Measurements from ENCODE around the gene CEP126.

The CEP126 gene

DNA sequence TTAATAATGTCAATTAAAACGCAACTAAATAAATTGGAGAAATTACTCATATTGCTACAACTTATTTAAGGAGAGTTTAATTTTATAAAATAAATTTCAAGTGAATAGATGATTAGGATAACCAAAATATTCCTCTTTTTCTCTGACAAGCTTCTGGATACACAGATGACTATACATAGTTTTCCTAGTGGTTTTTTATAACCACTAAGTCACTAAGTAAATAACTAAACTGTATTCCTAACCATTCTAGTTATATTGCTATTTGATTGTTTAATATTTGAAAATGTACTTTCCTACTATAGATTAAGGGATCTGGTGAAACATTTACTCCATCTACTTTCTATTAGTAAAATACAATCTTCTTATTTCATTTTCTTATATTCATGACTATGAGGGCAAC is 6.2 kb downstream of the CEP126 start:
- TF ChIP-seq ZNF8 (CRISPR knock-in tag; IDR thresholded peaks at IDR 0.05) (no peak), ARNTL (CRISPR knock-in tag; IDR thresholded peaks at IDR 0.05; ENCODE audit: borderline replicate concordance, low read depth) (no peak), ESRRG (CRISPR knock-in tag; IDR thresholded peaks at IDR 0.05) (no peak), TCF4 (CRISPR knock-in tag; IDR thresholded peaks at IDR 0.05; ENCODE audit: borderline replicate concordance) (no peak), RARB (CRISPR knock-in tag; IDR thresholded peaks at IDR 0.05) (no peak), OSR1 (CRISPR knock-in tag; IDR thresholded peaks at IDR 0.05) (no peak), GLIS3 (CRISPR knock-in tag; IDR thresholded peaks at IDR 0.05) (no peak), PPARA (CRISPR knock-in tag; IDR thresholded peaks at IDR 0.05; ENCODE audit: borderline replicate concordance) (no peak), BACH2 (CRISPR knock-in tag; IDR thresholded peaks at IDR 0.05; ENCODE audit: borderline replicate concordance) (no peak), CSDC2 (CRISPR knock-in tag; IDR thresholded peaks at IDR 0.05) (no peak), ZFP30 (CRISPR knock-in tag; IDR thresholded peaks at IDR 0.05) (no peak), ISL1 (CRISPR knock-in tag; IDR thresholded peaks at IDR 0.05) (no peak), ZNF565 (CRISPR knock-in tag; conservative IDR thresholded peaks at IDR 0.05; ENCODE audit: low read depth) (no peak)
- TF ChIP-seq, protein P1, sequence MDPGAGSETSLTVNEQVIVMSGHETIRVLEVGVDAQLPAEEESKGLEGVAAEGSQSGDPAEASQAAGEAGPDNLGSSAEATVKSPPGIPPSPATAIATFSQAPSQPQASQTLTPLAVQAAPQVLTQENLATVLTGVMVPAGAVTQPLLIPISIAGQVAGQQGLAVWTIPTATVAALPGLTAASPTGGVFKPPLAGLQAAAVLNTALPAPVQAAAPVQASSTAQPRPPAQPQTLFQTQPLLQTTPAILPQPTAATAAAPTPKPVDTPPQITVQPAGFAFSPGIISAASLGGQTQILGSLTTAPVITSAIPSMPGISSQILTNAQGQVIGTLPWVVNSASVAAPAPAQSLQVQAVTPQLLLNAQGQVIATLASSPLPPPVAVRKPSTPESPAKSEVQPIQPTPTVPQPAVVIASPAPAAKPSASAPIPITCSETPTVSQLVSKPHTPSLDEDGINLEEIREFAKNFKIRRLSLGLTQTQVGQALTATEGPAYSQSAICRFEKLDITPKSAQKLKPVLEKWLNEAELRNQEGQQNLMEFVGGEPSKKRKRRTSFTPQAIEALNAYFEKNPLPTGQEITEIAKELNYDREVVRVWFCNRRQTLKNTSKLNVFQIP (CRISPR knock-in tag; IDR thresholded peaks at IDR 0.05; ENCODE audit: borderline replicate concordance, low read depth) = no peak
- TF ChIP-seq, protein P2, sequence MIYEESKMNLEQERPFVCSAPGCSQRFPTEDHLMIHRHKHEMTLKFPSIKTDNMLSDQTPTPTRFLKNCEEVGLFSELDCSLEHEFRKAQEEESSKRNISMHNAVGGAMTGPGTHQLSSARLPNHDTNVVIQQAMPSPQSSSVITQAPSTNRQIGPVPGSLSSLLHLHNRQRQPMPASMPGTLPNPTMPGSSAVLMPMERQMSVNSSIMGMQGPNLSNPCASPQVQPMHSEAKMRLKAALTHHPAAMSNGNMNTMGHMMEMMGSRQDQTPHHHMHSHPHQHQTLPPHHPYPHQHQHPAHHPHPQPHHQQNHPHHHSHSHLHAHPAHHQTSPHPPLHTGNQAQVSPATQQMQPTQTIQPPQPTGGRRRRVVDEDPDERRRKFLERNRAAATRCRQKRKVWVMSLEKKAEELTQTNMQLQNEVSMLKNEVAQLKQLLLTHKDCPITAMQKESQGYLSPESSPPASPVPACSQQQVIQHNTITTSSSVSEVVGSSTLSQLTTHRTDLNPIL (CRISPR knock-in tag; IDR thresholded peaks at IDR 0.05; ENCODE audit: low read depth) = no peak
- TF ChIP-seq, protein P3, sequence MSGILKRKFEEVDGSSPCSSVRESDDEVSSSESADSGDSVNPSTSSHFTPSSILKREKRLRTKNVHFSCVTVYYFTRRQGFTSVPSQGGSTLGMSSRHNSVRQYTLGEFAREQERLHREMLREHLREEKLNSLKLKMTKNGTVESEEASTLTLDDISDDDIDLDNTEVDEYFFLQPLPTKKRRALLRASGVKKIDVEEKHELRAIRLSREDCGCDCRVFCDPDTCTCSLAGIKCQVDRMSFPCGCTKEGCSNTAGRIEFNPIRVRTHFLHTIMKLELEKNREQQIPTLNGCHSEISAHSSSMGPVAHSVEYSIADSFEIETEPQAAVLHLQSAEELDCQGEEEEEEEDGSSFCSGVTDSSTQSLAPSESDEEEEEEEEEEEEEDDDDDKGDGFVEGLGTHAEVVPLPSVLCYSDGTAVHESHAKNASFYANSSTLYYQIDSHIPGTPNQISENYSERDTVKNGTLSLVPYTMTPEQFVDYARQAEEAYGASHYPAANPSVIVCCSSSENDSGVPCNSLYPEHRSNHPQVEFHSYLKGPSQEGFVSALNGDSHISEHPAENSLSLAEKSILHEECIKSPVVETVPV (CRISPR knock-in tag; IDR thresholded peaks at IDR 0.05) = no peak
- ATAC-seq = no peak

- TF ChIP-seq ZNF70 (CRISPR knock-in tag; IDR thresholded peaks at IDR 0.05) (no peak), TSHZ2 (CRISPR knock-in tag; IDR thresholded peaks at IDR 0.05) (no peak), ISL1 (CRISPR knock-in tag; IDR thresholded peaks at IDR 0.05) (no peak), ZFP3 (CRISPR knock-in tag; IDR thresholded peaks at IDR 0.05) (no peak), SNAI2 (CRISPR knock-in tag; IDR thresholded peaks at IDR 0.05) (no peak), RARB (CRISPR knock-in tag; IDR thresholded peaks at IDR 0.05) (no peak), ZFP30 (CRISPR knock-in tag; IDR thresholded peaks at IDR 0.05) (no peak), ZNF8 (CRISPR knock-in tag; IDR thresholded peaks at IDR 0.05) (no peak), ZNF565 (CRISPR knock-in tag; conservative IDR thresholded peaks at IDR 0.05; ENCODE audit: low read depth) (no peak), ARNTL (CRISPR knock-in tag; IDR thresholded peaks at IDR 0.05; ENCODE audit: borderline replicate concordance, low read depth) (no peak), CSDC2 (CRISPR knock-in tag; IDR thresholded peaks at IDR 0.05) (no peak), BACH2 (CRISPR knock-in tag; IDR thresholded peaks at IDR 0.05; ENCODE audit: borderline replicate concordance) (no peak), TCF4 (CRISPR knock-in tag; IDR thresholded peaks at IDR 0.05; ENCODE audit: borderline replicate concordance) (no peak), TOX (CRISPR knock-in tag; IDR thresholded peaks at IDR 0.05; ENCODE audit: borderline replicate concordance) (no peak), PPARA (CRISPR knock-in tag; IDR thresholded peaks at IDR 0.05; ENCODE audit: borderline replicate concordance) (no peak)
- TF ChIP-seq, protein P3 (CRISPR knock-in tag; IDR thresholded peaks at IDR 0.05) = no peak
- TF ChIP-seq, protein P1 (CRISPR knock-in tag; IDR thresholded peaks at IDR 0.05; ENCODE audit: borderline replicate concordance, low read depth) = no peak
- TF ChIP-seq, protein P4, sequence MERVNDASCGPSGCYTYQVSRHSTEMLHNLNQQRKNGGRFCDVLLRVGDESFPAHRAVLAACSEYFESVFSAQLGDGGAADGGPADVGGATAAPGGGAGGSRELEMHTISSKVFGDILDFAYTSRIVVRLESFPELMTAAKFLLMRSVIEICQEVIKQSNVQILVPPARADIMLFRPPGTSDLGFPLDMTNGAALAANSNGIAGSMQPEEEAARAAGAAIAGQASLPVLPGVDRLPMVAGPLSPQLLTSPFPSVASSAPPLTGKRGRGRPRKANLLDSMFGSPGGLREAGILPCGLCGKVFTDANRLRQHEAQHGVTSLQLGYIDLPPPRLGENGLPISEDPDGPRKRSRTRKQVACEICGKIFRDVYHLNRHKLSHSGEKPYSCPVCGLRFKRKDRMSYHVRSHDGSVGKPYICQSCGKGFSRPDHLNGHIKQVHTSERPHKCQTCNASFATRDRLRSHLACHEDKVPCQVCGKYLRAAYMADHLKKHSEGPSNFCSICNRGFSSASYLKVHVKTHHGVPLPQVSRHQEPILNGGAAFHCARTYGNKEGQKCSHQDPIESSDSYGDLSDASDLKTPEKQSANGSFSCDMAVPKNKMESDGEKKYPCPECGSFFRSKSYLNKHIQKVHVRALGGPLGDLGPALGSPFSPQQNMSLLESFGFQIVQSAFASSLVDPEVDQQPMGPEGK (CRISPR knock-in tag; IDR thresholded peaks at IDR 0.05; ENCODE audit: borderline replicate concordance) = no peak
- TF ChIP-seq, protein P2 (CRISPR knock-in tag; IDR thresholded peaks at IDR 0.05; ENCODE audit: low read depth) = no peak
- ATAC-seq = no peak
Measured at GRCh38 chr11:101923554-101923953, 8.7 kb downstream of the CEP126 start.

Measured in SK-N-SH treated with all-trans-retinoic acid at 6 μM for 48 hours (cell line).